K562 (cell line): ENCODE measurements around the gene KIF1A. TPM values are rescaled to one million over a fixed set of nuclear protein-coding genes. Genes with fewer than 3 reads are reported as not detected.

ENCODE experiments used
- ATAC-seq: fragments of 200-7000 bp; cut with Tn5 transposase; 3 replicates; pipeline ENCODE4 v1.9.1; 2020; ENCODE audit warnings: moderate library complexity
- BruUV-seq: library from RNA; stranded (reverse); fragments of 400-500 nt; replicated peaks from 2 replicates; lab custom pipeline; 2021; lab: Mats Ljungman, UMichigan
- CTCF ChIA-PET: fragments of 300-600 bp; formaldehyde crosslinking; extraction: SDS; loops from one replicate; lab custom pipeline; 2021; ENCODE audit warnings: low intra/inter-chr PET ratio; lab: Yijun Ruan, JAX
- POLR2A ChIA-PET: fragments of 300-600, 350-650 bp; sonication (Branson Sonifier 250); formaldehyde crosslinking; extraction: SDS; loops from one replicate; lab custom pipeline; 2021; ENCODE audit warnings: antibody characterized with exemption, inconsistent platforms; lab: Yijun Ruan, JAX
- DNase-seq, 4 experiments: peaks; one replicate each; pipeline versions ENCODE4 v3.0.0 to v3.0.0-alpha.2; 2011 to 2018; ENCODE audit warnings: low spot score in 3 of 4, mixed read lengths in 3 of 4; ENCODE audit errors: extremely low read depth in 1 of 4
- FAIRE-seq: peaks from 2 replicates; lab custom pipeline; 2011; peaks lifted over from hg19 to GRCh38; lab: Jason Lieb, UNC
- H2AFZ ChIP-seq: 2 replicates; pipeline ENCODE4 v1.6.0; 2011; ENCODE audit warnings: low read depth, low read length, control low read depth, inconsistent platforms
- H3K27ac ChIP-seq: fragments of 200-600 bp; 3 replicates; pipeline ENCODE4 v1.8.0; 2011; ENCODE audit warnings: low read depth, mild to moderate bottlenecking, control low read depth, inconsistent platforms, low read length, moderate library complexity, mixed read lengths; ENCODE audit errors: extremely low read depth
- H3K27me3 ChIP-seq, 2 experiments: fragments of 300-600 bp in 1 of 2; 2 replicates in 1 of 2; 3 replicates in 1 of 2; pipeline versions ENCODE4 v1.6.0 to v1.8.0; 2011; ENCODE audit warnings: inconsistent platforms in 2 of 2, low read length in 2 of 2, mild to moderate bottlenecking in 1 of 2, mixed read lengths in 1 of 2, moderate library complexity in 1 of 2; ENCODE audit not compliant: control insufficient read depth in 2 of 2, insufficient read depth in 2 of 2
- H3K36me3 ChIP-seq: fragments of 300-600 bp; 3 replicates; pipeline ENCODE4 v1.8.0; 2011; ENCODE audit warnings: mild to moderate bottlenecking, low read length, inconsistent platforms; ENCODE audit not compliant: control insufficient read depth, insufficient read depth
- H3K4me1 ChIP-seq, 2 experiments: fragments of 200-600 bp in 1 of 2; replicated peaks in 1 of 2; 2 replicates in 1 of 2; 3 replicates in 1 of 2; pipeline versions ENCODE4 v1.5.1 to v1.8.0; 2011; ENCODE audit warnings: inconsistent platforms in 2 of 2, low read length in 2 of 2, mild to moderate bottlenecking in 1 of 2, mixed read lengths in 1 of 2, moderate library complexity in 1 of 2; ENCODE audit not compliant: control insufficient read depth in 2 of 2, insufficient read depth in 2 of 2
- H3K4me2 ChIP-seq: 2 replicates; pipeline ENCODE4 v1.6.1; 2011; ENCODE audit warnings: low read length, control low read depth, inconsistent platforms, mixed read lengths; ENCODE audit not compliant: insufficient read depth
- H3K4me3 ChIP-seq: fragments of 200-600 bp; sonication (generic), shearing (Covaris generic); 2 replicates; pipeline ENCODE4 v1.5.1; 2016; ENCODE audit warnings: control low read depth, inconsistent platforms
- H3K79me2 ChIP-seq: fragments of 200-600 bp; 3 replicates; pipeline ENCODE4 v1.8.0; 2011; ENCODE audit warnings: low read length, inconsistent platforms; ENCODE audit not compliant: control insufficient read depth, insufficient read depth
- H3K9ac ChIP-seq, 2 experiments: 2 replicates each; pipeline versions ENCODE4 v1.6.0 to v1.6.1; 2011; ENCODE audit warnings: low read depth in 2 of 2, low read length in 2 of 2, control low read depth in 1 of 2, inconsistent platforms in 1 of 2, mild to moderate bottlenecking in 1 of 2, mixed read lengths in 1 of 2; ENCODE audit not compliant: insufficient read depth in 1 of 2
- H3K9me1 ChIP-seq: one replicate; pipeline ENCODE4 v1.6.0; 2011; ENCODE audit warnings: inconsistent platforms, mild to moderate bottlenecking, low read length, moderate library complexity; ENCODE audit not compliant: control insufficient read depth, insufficient read depth
- H3K9me3 ChIP-seq: replicated peaks from 2 replicates; pipeline ENCODE4 v1.5.1; 2011; ENCODE audit warnings: low read depth, low read length, inconsistent platforms; ENCODE audit not compliant: control insufficient read depth, insufficient read depth
- H4K20me1 ChIP-seq: replicated peaks from 2 replicates; pipeline ENCODE4 v1.6.1; 2011; ENCODE audit warnings: low read length, inconsistent platforms, mixed read lengths; ENCODE audit not compliant: control insufficient read depth, insufficient read depth
- CHCHD3 ChIP-seq: fragments of 250-450 bp; sonication (Bioruptor Pico); IDR thresholded peaks from 2 replicates; pipeline ENCODE4 v2.1.2; 2022; ENCODE audit warnings: mild to moderate bottlenecking
- NFIX ChIP-seq: fragments of 250-450 bp; sonication (Bioruptor Pico); IDR thresholded peaks from 2 replicates; pipeline ENCODE4 v1.4.0; 2020; ENCODE audit warnings: low read depth, mild to moderate bottlenecking, moderate library complexity
- NFYB ChIP-seq: IDR thresholded peaks from 2 replicates; pipeline ENCODE4 v1.6.1; 2011; ENCODE audit warnings: mild to moderate bottlenecking, moderate library complexity; ENCODE audit not compliant: insufficient read length; ENCODE audit errors: extremely low read depth
- NR2C1 ChIP-seq, 2 experiments: fragments of 450-650 bp; IDR thresholded peaks; 2 replicates each; pipeline ENCODE4 v1.6.1; 2017; ENCODE audit warnings: mild to moderate bottlenecking in 2 of 2, antibody characterized with exemption in 1 of 2, inconsistent platforms in 1 of 2, missing compliant biosample characterization in 1 of 2, missing genetic modification characterization in 1 of 2
- POLR2G ChIP-seq: fragments of 200-400 bp; formaldehyde crosslinking; IDR thresholded peaks from 2 replicates; pipeline ENCODE4 v1.6.1; 2017; ENCODE audit warnings: low read depth, mild to moderate bottlenecking, antibody characterized with exemption, low read length, moderate library complexity
- SETDB1 ChIP-seq: IDR thresholded peaks from one replicate; pipeline ENCODE4 v1.6.1; 2012; ENCODE audit warnings: low read length, control low read depth, inconsistent platforms
- TOE1 ChIP-seq, 2 experiments: fragments of 450-650 bp in 1 of 2; sonication (generic) in 1 of 2; formaldehyde crosslinking in 1 of 2; IDR thresholded peaks; 2 replicates each; pipeline versions ENCODE4 v1.7.1 to v1.8.0; 2016 to 2022; ENCODE audit warnings: borderline replicate concordance in 2 of 2, mild to moderate bottlenecking in 2 of 2, antibody characterized with exemption in 1 of 2, inconsistent platforms in 1 of 2, low read depth in 1 of 2, missing genetic modification reagents in 1 of 2, moderate library complexity in 1 of 2
- WGBS: fragments of 100-300 bp; shearing (Covaris generic); methylation state at CpG from one replicate; pipeline ENCODE4 v1.1.6; 2016; ENCODE audit warnings: low coverage, mixed read lengths; ENCODE audit not compliant: insufficient coverage; ENCODE audit errors: missing lambda C conversion rate; 5-methylcytosine and 5-hydroxymethylcytosine counted together
- in situ Hi-C: fragments of 300-500 bp; cut with MboI; formaldehyde crosslinking; loops from 4 replicates; pipeline ENCODE4 v1.15.0; 2018; ENCODE audit warnings: inconsistent platforms, mixed read lengths
- intact Hi-C: fragments of 100-400 bp; cut with micrococcal nuclease; formaldehyde crosslinking; loops from 2 replicates; pipeline ENCODE4 v1.14.2; 2022
- polyA plus RNA-seq, 8 experiments: library from polyadenylated mRNA; depleted of rRNA in 4 of 8; stranded (reverse) in 5 of 8; unstranded in 3 of 8; fragments of >200 nt; fragmentation: Nextera tagmentation in 2 of 8; fragmentation: Illumina TruSeq in 1 of 8; extraction: Ambion mirVana in 2 of 8; extraction: Trizol in 1 of 8; gene quantifications; 2 replicates each; pipeline versions ENCODE4 v1.2.1 to v1.2.3, GENCODE V29; 2011 to 2014; ENCODE audit warnings: inconsistent platforms in 1 of 8, missing spikeins in 1 of 8
- total RNA-seq, 7 experiments: library from RNA; depleted of rRNA in 6 of 7; stranded (reverse); fragments of >200 nt in 6 of 7; fragmentation: Illumina TruSeq in 2 of 7; extraction: Trizol in 2 of 7; gene quantifications; 2 replicates each; pipeline versions ENCODE4 v1.2.1 to v1.2.3, GENCODE V29; 2011 to 2021; ENCODE audit warnings: low replicate concordance in 1 of 7
- TF ChIP-seq, protein P1 (sequence below), 3 experiments: IDR thresholded peaks in 2 of 3; conservative IDR thresholded peaks in 1 of 3; 2 replicates each; pipeline ENCODE4 v1.5.1; 2011 to 2012; ENCODE audit warnings: low read length in 3 of 3, mild to moderate bottlenecking in 3 of 3, control low read depth in 2 of 3, improper control_type of control experiment in 1 of 3, inconsistent platforms in 1 of 3, low read depth in 1 of 3, mixed read lengths in 1 of 3, moderate library complexity in 1 of 3; ENCODE audit not compliant: insufficient read depth in 2 of 3

KIF1A gene
- total and polyA plus RNA-seq, 9 of the 15 experiments (the other 6 are each of a cell fraction or from before 2014, with no cell fraction given): 0.07 to 1.4 (median 0.45) TPM; not detected in 2

DNA sequence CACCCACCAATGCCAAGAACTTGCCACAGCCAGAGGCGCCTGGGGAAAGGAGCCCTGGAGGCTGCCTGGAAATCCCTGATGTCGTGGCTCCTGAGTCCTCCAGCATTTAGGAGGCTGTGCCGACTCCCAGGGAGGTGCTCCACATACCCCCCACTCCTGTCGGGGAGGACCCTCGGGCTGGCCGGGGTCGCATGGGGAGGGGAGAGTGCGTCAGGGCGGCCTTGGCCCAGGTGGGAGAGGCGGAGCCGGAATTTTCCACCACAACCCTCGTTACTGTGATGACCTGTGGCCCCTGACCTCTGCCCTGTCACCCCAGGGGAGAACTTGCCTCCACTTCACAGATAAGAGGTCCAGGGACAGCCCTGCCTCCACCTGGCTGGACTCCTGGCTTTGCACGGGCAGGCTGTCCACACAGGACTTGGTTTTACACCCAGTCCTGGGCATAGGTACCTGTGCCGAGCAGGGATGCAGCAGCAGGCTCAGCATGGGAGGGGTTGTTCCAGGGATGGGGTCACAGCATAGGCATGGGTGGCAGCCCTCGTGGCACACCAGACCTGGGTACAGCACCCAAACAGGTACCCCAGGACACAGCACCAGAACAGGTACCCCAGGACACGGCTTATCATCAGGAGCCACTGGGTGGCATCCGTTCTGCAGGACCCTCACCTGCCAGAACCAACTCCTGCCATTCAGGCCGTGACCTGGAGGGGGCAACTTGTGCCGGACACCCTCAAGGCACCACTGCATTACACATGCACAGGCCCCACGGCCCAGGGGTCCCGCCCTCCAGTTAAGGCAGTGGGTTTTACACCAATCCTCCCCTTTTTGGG is 36.3 kb upstream of the KIF1A start:
- Histone ChIP-seq H3K79me2 (no peaks in the 10 kb centered on the region), H3K36me3 (no peaks in the 10 kb centered on the region), H3K4me3 (no peak overlapping the region), H3K9ac (no peak overlapping the region), H3K27ac (no peak overlapping the region), H3K9me1 (peaks cover 2% of the 10 kb centered on the region), H2AFZ (no peak overlapping the region), H3K27me3 (peaks cover 0 to 23% of the 10 kb centered on the region in 2 experiments; a peak in 2 of 5 replicates), H3K4me2 (no peak overlapping the region), H4K20me1 (no peaks in the 10 kb centered on the region), H3K4me1 (peaks cover 0 to 7% of the 10 kb centered on the region in 2 experiments; a peak in 2 of 5 replicates), H3K9me3 (no peaks in the 10 kb centered on the region)
- intact Hi-C loops (no loop called here), in situ Hi-C loops (no loop called here)
- peak in 1 of 4 experiments; percentile 13 for DNase-seq
- TF ChIP-seq POLR2G (no peak), NFYB (no peak), NR2C1 (IDR thresholded peaks at IDR 0.05) (peak; percentile 21; the same call in 1 of the 2 replicates), NR2C1 (tag; IDR thresholded peaks at IDR 0.05) (peak; percentile 64), TOE1 (IDR thresholded peaks at IDR 0.05; ENCODE audit: borderline replicate concordance) (no peak), TOE1 (CRISPR knock-in tag; IDR thresholded peaks at IDR 0.05; ENCODE audit: borderline replicate concordance, low read depth) (no peak), SETDB1 (no peak), CHCHD3 (CRISPR knock-in tag) (no peak), NFIX (no peak)
- TF ChIP-seq, protein P1, sequence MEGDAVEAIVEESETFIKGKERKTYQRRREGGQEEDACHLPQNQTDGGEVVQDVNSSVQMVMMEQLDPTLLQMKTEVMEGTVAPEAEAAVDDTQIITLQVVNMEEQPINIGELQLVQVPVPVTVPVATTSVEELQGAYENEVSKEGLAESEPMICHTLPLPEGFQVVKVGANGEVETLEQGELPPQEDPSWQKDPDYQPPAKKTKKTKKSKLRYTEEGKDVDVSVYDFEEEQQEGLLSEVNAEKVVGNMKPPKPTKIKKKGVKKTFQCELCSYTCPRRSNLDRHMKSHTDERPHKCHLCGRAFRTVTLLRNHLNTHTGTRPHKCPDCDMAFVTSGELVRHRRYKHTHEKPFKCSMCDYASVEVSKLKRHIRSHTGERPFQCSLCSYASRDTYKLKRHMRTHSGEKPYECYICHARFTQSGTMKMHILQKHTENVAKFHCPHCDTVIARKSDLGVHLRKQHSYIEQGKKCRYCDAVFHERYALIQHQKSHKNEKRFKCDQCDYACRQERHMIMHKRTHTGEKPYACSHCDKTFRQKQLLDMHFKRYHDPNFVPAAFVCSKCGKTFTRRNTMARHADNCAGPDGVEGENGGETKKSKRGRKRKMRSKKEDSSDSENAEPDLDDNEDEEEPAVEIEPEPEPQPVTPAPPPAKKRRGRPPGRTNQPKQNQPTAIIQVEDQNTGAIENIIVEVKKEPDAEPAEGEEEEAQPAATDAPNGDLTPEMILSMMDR (IDR thresholded peaks at IDR 0.05 in 2 of 3, conservative IDR thresholded peaks at IDR 0.05 in 1 of 3; ENCODE audit: insufficient read depth in 2 of 3, low read depth in 1 of 3, low read length in 3 of 3): peak in 1 of 3 experiments; percentile 46; a peak in 2 of 6 replicates
- CTCF ChIA-PET: no interaction called here
- POLR2A ChIA-PET: no interaction called here
- 0 out of 3 replicates have a peak, but pooled peaks have one; percentile 32 for ATAC-seq
- BruUV-seq: no TSS peak
- 0% methylated on average over 10 of the region's 21 CpGs for WGBS
- FAIRE-seq: no peak
